ENCODE data around the gene WDR47.
"Not testable (repeated sequence)": the region's sequence is repeated elsewhere in the genome, so short reads cannot be mapped to it uniquely, and the experiment has no call there.

WDR47 gene

DNA sequence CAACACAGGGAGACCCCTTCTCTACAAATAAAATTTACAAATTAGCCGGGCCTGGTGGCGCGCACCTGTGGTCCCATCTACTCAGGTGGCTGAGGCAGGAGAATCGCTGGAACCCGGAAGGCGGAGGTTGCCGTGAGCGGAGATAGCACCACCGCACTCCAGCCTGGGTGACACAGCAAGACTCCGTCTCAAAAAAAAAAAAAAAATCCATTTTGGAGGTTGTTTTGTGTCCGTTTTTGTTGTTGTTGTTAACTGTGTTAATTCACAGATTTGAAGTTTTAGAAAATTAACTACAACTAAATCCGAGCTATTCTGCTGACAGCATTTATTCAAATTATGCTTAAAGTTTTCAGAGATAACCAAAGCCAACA lies 79.2 kb downstream of the WDR47 start:
- no peak for DNase-seq (ENCODE audit: low spot score)

DNA sequence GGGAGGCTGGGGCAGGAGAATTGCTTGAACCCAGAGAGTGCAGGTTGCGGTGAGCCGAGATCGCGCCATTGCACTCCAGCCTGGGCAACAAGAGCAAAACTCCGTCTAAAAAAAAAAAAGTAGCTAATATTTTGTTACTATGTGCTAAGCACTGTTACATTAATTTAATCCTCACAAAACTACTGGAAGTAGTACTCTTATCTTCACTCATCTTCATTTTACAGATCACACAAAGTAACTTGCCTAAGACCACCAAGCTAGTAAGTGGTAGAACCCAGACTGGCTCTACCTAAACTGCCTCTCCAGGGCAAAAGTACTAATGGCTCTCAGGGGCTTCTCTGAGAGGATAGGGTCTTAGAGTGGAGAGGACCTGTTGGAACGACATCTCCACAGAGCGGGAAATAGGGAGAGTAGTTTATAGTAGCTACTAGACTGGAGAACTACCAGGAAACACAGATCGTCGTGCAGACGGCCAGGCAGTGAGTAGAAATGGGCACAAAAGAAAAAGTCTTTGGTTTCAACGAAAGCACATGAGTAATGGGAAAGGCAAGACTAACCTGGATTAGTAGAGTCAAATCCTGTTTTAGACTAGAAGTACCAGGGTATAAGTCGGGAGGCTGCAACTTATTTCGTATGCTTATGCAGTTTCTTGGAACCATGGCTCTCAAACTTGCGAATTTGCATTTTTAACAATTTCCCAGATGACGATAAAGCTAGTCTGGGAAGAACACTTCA lies 80.0 kb downstream of the WDR47 start:
- DNase-seq (ENCODE audit: low spot score), result no peak

DNA sequence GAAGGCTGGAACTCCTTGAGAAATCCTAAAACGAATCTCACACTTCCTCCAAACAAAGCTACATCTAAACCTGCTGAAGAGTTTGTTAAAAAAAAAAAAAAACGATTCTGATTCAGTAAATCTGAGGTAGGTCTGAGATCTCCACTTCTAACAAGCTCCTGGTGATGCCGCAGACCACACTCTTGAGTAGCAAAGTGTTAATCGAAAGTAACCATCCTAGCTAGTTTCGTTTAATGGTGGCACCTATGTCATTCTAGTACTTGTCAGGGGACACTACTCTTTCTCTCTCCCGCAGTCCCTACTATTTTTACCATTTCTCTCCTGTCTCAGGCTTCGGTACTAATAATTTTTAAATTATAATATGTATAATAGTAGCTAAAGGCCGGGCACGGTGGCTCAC lies 80.7 kb downstream of the WDR47 start:
- no peak for DNase-seq (ENCODE audit: low spot score)

DNA sequence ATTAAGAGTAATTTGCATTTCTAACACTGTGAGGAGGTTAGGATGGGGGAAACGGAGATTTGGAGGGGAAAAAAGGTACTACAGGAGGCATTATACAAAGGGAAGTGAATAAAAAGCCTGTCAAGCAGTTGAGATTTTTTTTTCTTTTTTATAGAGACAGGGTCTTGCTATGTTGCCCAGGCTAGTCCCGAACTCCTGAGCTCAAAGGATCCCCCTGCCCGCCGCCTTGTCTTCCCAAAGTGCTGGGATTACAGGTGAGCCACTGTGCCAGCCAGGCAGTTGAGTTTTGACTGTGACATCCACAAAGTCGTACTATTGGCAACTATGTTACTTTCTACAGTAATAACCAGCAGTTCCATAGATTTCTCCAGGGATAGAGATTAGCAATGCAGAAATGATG lies 81.2 kb downstream of the WDR47 start:
- no peak for DNase-seq (ENCODE audit: low spot score)

DNA sequence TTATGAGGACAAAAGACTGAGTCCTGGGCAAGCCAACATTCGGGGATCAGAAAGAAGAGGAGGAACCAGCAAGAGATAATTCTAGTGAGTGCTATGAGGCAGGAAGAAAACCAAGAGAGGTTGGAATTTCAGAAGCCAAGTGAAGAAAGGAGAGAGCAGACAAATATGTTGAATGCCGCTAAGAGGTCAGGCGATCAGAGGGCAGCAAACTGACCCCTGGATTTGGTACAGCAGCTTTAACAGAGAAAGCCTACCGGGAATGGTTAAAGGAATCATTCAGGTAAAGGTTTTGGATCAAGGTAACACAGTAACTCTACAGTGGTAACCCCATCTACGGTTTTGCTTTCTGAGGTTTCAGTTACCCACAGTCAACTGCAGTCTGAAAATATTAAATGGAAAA lies 84.0 kb downstream of the WDR47 start:
- no peak for DNase-seq (ENCODE audit: low spot score)

DNA sequence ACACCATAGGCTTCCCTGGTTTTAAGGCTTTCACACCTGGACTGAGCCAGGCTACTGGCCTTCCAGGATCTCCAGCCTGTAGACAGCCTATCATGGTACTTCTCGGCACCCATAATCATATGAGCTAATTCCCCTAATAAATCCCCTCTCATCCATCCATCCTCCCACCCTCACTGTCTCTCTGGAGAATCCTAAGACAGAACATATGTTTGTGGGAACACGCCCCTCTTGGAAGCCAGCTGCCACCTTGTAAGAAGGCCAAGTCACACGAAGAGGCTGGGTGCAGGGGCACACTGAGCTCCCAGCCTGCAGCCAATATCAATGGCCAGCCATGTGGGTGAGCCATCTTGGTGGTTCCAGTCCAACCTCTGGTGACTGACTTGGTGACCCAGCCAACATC lies 86.0 kb downstream of the WDR47 start:
- no peak for DNase-seq (ENCODE audit: low spot score)

DNA sequence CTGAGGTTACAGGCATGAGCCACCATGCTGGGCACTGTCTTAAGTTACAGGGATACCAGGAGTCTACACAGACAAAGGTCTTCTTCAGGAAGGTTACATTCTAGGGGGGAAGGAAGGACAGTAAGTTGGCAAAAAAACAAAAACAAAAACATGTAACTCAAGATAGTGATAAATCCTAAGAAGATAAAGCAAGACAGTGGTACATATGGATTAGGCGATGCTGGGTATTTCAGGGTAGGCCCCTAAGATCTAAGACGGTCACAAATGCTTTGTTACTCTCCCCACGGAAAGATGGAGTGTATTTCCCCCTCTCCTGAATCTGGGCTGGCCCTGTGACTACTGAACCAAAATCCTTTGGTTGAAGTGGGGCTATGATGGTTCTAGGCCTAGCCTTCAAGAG lies 86.8 kb downstream of the WDR47 start:
- no peak for DNase-seq (ENCODE audit: low spot score)

DNA sequence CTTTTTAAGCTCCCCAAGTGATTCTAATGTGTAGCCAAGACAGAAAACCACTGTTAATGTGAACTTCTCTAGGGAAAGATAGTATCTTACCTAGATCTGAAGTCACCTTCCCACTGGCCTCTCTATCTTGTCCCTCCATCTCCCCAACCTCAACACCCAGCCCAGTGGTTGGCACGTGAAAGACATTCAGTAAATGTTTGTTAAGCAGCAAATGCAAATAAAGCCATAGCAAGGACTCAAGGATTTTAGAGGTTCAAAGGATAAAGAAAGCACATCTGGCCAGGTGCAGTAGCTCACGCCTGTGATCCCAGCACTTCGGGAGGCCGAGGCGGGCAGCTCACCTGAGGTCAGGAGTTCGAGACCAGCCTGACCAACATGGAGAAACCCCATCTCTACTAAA lies 88.5 kb downstream of the WDR47 start:
- no peak for DNase-seq (ENCODE audit: low spot score)

DNA sequence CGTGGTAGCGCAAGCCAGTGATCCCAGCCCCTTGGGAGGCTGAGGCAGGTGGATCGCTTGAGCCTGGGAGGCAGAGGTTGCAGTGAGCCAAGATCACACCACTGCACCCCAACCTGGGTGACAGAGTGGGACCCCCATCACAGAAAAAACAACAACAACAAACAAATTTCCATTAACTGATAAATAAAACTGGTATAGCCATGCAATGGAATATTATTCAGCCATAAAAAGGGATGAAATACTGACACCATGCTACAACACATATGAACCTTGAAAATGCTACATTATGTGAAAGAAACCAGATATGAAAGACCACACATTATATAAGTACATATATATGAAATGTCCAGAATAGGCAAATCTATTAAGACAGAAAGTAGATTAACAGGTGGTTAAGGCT lies 90.7 kb downstream of the WDR47 start:
- DNase-seq (ENCODE audit: low spot score), result no peak

DNA sequence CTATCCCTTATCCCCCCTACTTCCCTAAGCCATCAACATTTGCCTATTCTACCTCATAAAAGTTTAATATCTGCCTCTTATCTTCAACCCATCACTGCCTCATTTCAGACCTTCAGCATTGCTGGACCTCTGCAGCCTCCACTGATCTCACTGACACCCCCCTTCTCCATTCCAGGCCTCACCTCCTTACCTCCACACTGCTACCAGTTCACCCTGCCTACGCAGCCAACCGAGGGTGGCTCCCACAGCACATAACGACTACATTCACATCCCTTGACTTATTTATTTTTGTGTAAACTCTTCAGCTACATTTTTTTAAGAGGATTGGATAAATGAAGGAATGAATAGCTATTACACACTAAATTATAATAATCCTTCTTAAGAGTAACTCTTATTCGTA lies 92.9 kb downstream of the WDR47 start:
- DNase-seq (ENCODE audit: low spot score), result no peak

DNA sequence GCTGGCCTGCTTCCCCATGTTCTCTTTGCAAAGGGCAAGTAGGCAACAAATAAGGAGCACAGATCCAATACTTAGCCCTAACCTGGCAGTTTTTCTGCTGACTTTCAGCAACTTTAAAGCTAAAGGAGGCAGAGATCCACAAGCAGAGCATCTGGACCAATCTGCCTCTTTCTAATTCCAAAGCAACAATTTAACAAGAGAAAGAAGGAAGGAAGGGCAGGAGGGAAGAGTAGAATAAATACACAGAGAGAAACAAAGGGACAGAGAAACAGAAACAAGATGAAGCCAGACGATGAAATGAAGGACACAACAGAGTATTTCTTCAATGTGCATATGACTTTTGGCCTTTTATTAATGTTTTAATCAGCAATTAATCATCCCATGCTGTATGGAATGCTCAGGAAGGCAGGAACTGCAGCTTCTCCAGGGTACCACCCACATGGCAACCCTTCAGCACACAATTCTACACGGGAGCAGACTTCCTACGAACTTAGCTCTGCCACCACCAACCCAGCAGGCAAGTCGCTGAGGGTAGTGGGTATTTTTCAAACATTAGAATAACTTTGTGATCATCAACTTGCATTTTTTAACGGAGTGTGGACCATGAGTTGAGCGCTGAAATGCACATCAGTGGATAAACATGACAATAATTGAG lies 93.9 kb downstream of the WDR47 start:
- DNase-seq (ENCODE audit: low spot score), result peak; percentile 64

DNA sequence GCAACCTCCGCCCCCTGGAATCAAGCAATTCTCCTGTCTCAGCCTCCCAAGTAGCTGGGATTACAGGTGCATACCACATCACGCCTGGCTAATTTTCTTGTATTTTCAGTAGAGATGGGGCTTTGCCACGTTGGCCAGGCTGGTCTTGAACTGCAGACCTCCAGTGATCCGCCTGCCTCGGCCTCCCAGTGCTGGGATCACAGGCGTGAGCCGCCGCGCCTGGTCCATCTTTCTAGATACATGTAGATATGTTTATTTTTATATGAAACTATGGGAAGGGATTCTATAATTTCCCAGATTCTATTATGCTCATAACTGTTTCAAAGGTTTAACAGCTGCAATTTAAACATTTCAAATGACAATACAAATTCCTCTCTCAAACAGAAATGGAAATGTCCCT lies 105.7 kb downstream of the WDR47 start:
- DNase-seq (ENCODE audit: low spot score), result no peak

DNA sequence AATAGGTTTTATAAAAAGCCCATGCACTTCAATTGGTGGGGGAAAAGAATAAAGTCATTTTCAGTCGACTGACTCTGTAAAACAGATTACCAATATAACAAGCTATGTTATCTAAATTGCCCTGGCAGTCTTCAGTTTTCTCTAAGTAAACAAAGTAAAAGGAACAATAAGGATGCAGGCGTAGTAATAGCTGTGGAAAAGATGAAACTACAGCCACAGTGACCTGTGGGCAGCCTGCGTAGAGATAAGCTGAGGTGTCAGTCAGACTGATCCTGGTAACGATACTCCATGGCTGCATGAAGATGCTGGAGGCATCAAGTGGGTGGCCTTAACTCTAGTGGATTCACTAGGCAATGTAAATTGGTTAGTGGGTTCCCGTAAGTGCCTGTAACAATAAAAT lies 108.0 kb downstream of the WDR47 start:
- no peak for DNase-seq (ENCODE audit: low spot score)

DNA sequence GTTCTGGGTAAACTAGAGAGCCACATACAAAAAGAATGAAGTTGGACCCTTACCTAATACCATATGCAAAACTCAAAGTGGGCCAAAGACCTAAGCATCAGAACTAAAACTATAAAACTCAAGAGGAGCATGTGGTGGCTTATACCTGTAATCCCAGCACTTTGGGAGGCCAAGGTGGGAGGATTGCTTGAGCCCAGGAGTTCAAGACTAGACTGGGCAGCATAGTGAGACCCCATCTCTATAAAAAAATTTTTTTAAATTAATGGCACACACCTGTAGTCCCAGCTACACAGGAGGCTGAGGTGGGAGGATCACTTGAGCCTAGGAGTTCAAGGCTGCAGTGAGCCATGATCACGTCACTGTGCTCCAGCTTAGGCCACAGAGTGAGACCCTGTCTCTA lies 114.3 kb downstream of the WDR47 start:
- not testable (repeated sequence) for DNase-seq (ENCODE audit: low spot score)

DNA sequence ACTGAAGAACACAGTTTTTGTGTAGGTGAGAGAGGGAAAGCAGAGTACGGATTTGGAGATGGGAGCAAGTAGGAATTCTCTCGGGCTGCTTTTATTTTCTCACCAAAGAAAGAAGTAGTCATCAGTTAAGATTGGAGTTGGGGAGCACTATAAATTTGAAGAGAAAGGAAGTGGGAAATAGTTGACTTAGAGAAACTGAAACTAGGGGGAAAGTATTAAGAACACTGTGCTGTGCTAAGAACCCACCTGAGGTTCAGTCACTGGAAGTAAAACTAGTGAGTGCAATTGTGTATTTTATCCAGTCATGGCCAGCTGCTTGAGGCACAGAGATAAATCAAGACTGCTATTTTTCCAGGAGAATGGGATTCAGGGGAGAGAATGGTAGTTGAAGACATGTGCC lies 116.0 kb downstream of the WDR47 start:
- no peak for DNase-seq (ENCODE audit: low spot score)
